Transverse colon (tissue), 4 donors: Measurements from ENCODE around the gene CCDC81.

Source experiments
- CTCF ChIP-seq, 5 experiments: fragments of 200-600 bp in 3 of 5; fragments of 450-650 bp in 2 of 5; sonication (generic) in 3 of 5; IDR thresholded peaks; 1 replicate in 2 of 5; 2 replicates in 3 of 5; pipeline ENCODE4 v1.5.1; 2016 to 2017; ENCODE audit warnings: antibody characterized with exemption in 5 of 5, inconsistent platforms in 3 of 5, mild to moderate bottlenecking in 2 of 5, moderate library complexity in 1 of 5
- POLR2AphosphoS5 ChIP-seq, 3 donors: sonication (generic); formaldehyde crosslinking; IDR thresholded peaks; one replicate each; pipeline ENCODE4 v1.6.1; 2016; ENCODE audit warnings: antibody characterized with exemption in 3 of 3

DNA sequence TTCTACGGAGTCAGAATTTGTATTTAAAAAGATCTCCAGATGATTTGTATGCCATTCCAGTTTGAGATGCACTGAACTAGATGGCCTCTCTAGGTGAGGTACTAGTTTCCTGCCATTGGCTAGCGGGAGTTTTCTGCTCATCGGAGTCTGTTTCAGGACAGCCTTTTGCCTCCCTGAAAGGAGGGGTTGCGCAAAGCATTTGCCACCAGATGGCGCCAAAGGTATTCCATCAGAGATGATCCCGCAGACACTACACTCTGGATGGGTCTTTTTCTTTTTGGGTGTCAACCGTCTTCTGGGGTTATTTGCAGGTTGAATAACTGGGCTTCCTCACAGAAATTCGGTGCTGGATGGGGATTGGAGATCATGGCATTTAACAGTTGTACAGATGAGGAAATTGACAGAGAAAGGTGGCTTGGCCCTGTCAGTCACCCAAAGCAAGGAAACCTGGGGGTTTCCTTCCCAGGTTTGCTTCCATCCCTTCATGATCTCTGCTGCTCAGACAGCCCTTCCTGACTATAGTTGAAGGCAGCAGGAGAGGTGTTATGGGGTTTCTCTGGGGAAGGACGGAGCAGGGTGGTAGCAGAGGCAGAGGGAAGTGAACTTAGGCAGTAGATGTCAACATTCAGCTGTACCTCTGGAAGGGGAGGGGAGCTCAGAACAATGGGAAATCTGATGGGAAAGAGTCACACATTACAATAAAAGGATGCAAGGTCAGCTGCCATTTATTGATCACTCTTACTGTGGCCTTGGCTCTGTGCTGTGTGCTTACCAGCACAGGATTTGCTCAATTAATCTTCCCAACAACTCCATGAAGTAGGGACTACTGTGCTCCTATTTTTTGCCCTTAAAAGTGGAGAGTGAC lies 81.6 kb downstream of the CCDC81 start:
- TF ChIP-seq CTCF (IDR thresholded peaks at IDR 0.05) (peak; percentile 80 to 93 (median 92)), POLR2AphosphoS5 (IDR thresholded peaks at IDR 0.05) (no peak)
